ENCODE data around the gene C13orf46.

- TF ChIP-seq CTCF (IDR thresholded peaks at IDR 0.05; ENCODE audit: poor library complexity) (no peak), EZH2 (IDR thresholded peaks at IDR 0.05; ENCODE audit: borderline replicate concordance) (no peak), EZH2phosphoT487 (IDR thresholded peaks at IDR 0.05; ENCODE audit: low read depth, severe bottlenecking, unreplicated experiment) (no peak)
Observed at GRCh38 chr13:113981194-113981605, 7.3 kb upstream of the C13orf46 start.
